GM13976 (cell line): Measurements from ENCODE around the gene DNAH2.

Experiments
- DNase-seq: peaks from one replicate; pipeline ENCODE4 v3.0.0; 2012; ENCODE audit warnings: low spot score
- CTCF ChIP-seq: IDR thresholded peaks from 2 replicates; pipeline ENCODE4 v1.5.1; 2012; ENCODE audit warnings: borderline replicate concordance, mild to moderate bottlenecking; ENCODE audit not compliant: insufficient read depth; ENCODE audit errors: extremely low read depth, missing control alignments, control extremely low read depth
- in situ Hi-C: fragments of 300-500 bp; cut with MboI; formaldehyde crosslinking; loops from one replicate; pipeline ENCODE4 v1.12.0; 2022; ENCODE audit warnings: low sequenced_read_pairs, mixed read lengths, inconsistent platforms; ENCODE audit not compliant: unreplicated experiment

Gene DNAH2

DNA sequence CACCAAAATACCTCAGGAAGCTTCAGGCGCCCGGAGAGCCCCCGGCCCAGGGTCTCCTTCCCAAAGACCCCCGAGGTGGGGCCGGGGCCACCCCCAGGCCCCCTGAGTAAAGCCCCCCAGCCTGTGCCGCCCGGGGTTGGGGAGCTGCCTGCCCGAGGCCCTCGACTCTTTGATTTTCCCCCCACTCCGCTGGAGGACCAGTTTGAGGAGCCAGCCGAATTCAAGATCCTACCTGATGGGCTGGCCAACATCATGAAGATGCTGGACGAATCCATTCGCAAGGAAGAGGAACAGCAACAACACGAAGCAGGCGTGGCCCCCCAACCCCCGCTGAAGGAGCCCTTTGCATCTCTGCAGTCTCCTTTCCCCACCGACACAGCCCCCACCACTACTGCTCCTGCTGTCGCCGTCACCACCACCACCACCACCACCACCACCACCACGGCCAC lies 130.6 kb downstream of the DNAH2 start:
- in situ Hi-C loops, result no loop called here
- no peak for TF ChIP-seq CTCF

GRCh38 chr17:7848739-7849129 lies 131.2 kb downstream of the DNAH2 start:
- no peak for TF ChIP-seq CTCF
- DNase-seq, result no peak
- in situ Hi-C loops, result no loop called here

More for the DNA sequence above, 130.6 kb downstream of the DNAH2 start:
- DNase-seq, result no peak

- in situ Hi-C loops, result no loop called here
- TF ChIP-seq CTCF, result no peak
- no peak for DNase-seq
Observed at GRCh38 chr17:7849130-7849750, 131.7 kb downstream of the DNAH2 start.

- DNase-seq, result no peak
- TF ChIP-seq CTCF, result no peak
- in situ Hi-C loops, result no loop called here
Observed at GRCh38 chr17:7849751-7850504, 132.4 kb downstream of the DNAH2 start.

DNA sequence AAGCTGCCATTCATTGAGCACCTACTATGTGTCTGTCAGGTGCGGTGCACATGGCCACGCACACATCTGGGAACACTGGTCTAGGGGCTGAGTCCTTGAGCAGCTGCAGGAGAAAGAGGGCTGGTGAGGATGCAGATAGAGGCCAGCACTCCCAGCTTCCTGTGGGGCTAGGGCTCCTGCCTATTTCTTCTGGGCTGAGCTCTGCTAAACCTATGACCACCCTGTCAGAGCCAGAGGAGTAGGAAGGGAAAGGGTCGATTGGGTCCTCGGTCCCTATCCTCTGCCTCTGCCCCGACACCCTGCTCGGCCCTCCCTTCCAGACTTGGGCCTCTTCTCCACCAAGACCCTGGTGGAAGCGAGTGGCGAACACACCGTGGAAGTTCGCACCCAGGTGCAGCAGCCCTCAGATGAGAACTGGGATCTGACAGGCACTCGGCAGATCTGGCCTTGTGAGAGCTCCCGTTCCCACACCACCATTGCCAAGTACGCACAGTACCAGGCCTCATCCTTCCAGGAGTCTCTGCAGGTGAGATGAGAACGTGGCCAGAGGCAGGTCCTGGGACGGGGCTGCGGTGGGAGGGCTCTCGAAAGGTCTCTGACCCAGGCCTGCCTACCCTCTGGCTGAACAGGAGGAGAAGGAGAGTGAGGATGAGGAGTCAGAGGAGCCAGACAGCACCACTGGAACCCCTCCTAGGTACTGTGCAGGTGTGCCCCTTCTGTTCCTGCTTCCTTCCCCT lies 133.3 kb downstream of the DNAH2 start:
- in situ Hi-C loops, result no loop called here
- TF ChIP-seq CTCF, result no peak
- DNase-seq, result no peak

DNA sequence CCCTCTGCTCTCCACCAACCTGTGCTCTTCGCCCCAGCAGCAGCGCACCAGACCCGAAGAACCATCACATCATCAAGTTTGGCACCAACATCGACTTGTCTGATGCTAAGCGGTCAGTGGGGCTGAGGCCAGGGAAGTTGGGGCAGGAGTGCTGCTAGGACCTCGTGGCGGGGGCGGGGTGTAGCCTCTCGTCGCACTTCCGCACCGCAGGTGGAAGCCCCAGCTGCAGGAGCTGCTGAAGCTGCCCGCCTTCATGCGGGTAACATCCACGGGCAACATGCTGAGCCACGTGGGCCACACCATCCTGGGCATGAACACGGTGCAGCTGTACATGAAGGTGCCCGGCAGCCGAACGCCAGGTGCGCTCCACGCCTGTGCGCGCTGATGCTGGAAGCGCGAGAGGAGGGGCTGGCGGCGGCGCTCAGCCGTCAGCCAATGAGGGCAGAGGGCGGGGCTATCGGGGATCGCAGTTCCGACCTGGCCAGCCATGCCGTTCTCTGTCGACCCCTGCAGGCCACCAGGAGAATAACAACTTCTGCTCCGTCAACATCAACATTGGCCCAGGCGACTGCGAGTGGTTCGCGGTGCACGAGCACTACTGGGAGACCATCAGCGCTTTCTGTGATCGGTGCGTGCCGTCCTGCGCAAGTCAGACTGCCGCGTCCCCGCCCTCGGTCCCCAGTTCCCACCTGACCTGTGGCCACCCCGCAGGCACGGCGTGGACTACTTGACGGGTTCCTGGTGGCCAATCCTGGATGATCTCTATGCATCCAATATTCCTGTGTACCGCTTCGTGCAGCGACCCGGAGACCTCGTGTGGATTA lies 134.1 kb downstream of the DNAH2 start:
- in situ Hi-C loops, result no loop called here
- peak; percentile 93 for DNase-seq

More for the DNA sequence above, 134.1 kb downstream of the DNAH2 start:
- peak; percentile 92 for TF ChIP-seq CTCF
